ENCODE results near the gene EFHB. TPM values are rescaled to one million over a fixed set of nuclear protein-coding genes. Genes with fewer than 3 reads are reported as not detected.
"Not testable (repeated sequence)": the region's sequence is repeated elsewhere in the genome, so short reads cannot be mapped to it uniquely, and the experiment has no call there.

EFHB gene
- total and polyA plus RNA-seq, 2 experiments from 2014 or later, result 0.15 to 0.39 TPM

DNA sequence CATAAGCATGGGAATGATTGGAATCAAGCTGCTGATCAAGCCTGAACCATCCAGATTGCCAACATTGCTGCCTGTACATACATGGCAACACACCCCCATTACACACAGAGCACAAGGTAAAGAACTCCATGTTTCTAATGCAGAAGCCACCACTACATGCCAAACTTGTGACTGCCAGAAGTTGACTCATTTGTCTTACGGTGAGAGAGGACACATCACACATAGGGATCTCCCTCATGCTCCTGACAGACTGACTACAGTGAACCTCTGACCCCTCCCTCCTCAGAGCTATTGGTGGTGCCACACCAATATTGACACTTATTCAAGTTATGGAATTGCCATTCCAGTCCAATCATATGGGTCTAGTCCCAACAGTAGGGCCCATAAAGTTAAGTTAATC, 42.3 kb downstream of the EFHB start:
- DNase-seq (ENCODE audit: low read depth in 1 of 2, low spot score in 1 of 2), result no peak
- Histone ChIP-seq H3K4me1 (ENCODE audit: low read depth) (no peaks in the 10 kb centered on the region), H3K27me3 (no peaks in the 10 kb centered on the region), H3K36me3 (no peaks in the 10 kb centered on the region), H3K9me3 (ENCODE audit: low read depth) (no peaks in the 10 kb centered on the region), H3K4me3 (no peak overlapping the region), H3K27ac (no peak overlapping the region)
- TF ChIP-seq, protein P1, sequence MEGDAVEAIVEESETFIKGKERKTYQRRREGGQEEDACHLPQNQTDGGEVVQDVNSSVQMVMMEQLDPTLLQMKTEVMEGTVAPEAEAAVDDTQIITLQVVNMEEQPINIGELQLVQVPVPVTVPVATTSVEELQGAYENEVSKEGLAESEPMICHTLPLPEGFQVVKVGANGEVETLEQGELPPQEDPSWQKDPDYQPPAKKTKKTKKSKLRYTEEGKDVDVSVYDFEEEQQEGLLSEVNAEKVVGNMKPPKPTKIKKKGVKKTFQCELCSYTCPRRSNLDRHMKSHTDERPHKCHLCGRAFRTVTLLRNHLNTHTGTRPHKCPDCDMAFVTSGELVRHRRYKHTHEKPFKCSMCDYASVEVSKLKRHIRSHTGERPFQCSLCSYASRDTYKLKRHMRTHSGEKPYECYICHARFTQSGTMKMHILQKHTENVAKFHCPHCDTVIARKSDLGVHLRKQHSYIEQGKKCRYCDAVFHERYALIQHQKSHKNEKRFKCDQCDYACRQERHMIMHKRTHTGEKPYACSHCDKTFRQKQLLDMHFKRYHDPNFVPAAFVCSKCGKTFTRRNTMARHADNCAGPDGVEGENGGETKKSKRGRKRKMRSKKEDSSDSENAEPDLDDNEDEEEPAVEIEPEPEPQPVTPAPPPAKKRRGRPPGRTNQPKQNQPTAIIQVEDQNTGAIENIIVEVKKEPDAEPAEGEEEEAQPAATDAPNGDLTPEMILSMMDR (IDR thresholded peaks at IDR 0.05; ENCODE audit: low read depth, low read length), result no peak

DNA sequence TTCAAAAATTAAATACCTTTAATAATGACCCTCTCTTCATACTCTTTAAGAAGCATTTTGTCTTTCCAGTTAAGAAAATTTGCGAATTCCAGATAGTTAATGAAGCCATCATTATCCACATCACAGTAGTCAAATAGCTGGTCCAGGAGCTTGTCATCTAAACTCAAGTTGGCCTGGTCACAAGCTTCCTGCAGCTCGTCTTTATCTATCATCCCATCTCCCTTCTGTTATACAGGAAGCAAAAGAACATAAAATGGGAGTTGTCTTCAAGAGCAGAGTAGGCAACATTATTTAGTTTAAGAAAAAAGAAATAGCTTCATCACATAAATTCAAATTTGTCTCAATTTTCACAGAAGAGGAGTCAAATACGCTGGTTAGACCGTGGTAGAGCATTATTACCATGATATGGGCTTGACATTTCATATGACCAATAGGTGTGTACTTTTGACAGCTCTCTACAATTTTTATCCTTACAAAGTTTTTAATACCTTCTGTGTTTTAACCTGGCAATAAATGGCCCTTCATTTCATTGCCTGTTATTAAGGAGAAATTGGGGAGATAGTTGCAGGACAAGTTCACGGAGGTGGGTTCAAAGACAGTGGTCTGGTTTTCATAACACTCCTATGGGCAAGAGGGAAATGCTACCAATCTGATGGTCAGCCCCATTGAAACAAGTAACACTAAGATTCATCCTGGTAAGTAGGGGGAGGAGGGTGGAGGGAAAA, 45.4 kb downstream of the EFHB start:
- TF ChIP-seq, protein P1 (IDR thresholded peaks at IDR 0.05; ENCODE audit: low read depth, low read length), result no peak
- H3K9me3 ChIP-seq (ENCODE audit: low read depth), result no peaks in the 10 kb centered on the region
- H3K27me3 ChIP-seq, result no peaks in the 10 kb centered on the region
- H3K27ac ChIP-seq, result no peak overlapping the region
- H3K4me3 ChIP-seq, result no peak overlapping the region
- H3K36me3 ChIP-seq, result no peaks in the 10 kb centered on the region
- peak in 1 of 2 donors; percentile 6 for DNase-seq (ENCODE audit: low read depth in 1 of 2, low spot score in 1 of 2)
- no peaks in the 10 kb centered on the region for H3K4me1 ChIP-seq (ENCODE audit: low read depth)

DNA sequence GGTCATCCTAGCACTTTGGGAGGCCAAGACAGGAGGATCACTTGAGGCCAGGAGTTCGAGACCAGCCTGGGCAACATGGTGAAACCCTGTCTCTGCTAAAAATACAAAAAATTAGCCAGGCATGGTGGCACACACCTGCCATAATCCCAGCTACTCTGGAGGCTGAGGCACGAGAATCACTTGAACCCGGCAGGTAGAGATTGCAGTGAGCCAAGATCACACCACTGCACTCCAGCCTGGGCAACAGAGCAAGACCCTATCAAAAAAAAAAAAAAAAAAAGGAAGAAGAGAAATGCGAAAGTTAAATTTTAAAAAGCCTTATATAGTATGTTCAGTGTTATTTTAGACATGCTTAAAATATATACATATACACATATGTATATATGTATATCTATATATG, 46.9 kb downstream of the EFHB start:
- H3K36me3 ChIP-seq; H3K9me3 ChIP-seq (ENCODE audit: low read depth); H3K27ac ChIP-seq; H3K27me3 ChIP-seq; H3K4me3 ChIP-seq; H3K4me1 ChIP-seq (ENCODE audit: low read depth); DNase-seq (ENCODE audit: low read depth in 1 of 2, low spot score in 1 of 2): not testable (repeated sequence)

DNA sequence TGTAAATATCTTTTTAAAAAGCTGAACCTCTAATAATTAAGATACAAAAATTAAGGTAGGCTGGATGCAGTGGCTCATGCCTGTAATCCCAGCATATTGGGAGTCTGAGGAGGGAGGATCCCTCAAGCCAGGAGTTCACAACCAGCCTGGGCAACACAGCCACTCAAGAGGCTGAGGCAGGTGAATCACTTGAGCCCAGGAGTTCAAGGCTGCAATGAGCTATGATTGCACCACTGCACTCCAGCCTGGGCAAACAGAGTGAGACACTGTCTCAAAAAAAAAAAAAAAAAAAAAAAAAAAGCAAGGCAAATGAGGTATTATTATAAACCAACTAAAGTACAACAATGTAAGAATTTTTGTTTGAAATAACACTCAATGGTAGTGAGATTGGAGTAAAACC, 47.6 kb downstream of the EFHB start:
- no peaks in the 10 kb centered on the region for H3K27me3 ChIP-seq
- H3K4me3 ChIP-seq, result no peak overlapping the region
- H3K36me3 ChIP-seq, result no peaks in the 10 kb centered on the region
- TF ChIP-seq, protein P1 (IDR thresholded peaks at IDR 0.05; ENCODE audit: low read depth, low read length), result no peak
- H3K27ac ChIP-seq, result no peak overlapping the region
- no peaks in the 10 kb centered on the region for H3K4me1 ChIP-seq (ENCODE audit: low read depth)
- no peak for DNase-seq (ENCODE audit: low read depth in 1 of 2, low spot score in 1 of 2)
- no peaks in the 10 kb centered on the region for H3K9me3 ChIP-seq (ENCODE audit: low read depth)

DNA sequence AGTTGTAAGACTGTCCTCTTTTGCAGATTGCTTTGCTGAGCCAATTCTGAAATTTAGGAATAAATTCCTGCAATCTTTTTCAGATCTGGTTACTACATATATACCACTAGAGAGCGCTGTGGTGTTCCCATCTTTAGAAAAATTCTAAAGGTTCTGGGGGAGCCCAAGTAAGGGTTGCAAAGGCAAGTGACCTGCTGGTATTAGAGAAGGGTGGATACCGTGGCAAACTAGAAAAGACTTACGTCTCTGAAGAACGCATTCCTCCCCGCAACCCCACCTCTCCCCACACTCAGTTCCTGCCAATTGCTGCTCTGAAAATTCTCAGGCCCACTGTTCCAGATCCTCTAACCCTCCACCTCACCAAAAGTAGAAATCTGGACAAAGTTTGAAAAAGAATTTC, 48.5 kb downstream of the EFHB start:
- H3K4me3 ChIP-seq, result no peak overlapping the region
- no peaks in the 10 kb centered on the region for H3K9me3 ChIP-seq (ENCODE audit: low read depth)
- H3K27me3 ChIP-seq, result no peaks in the 10 kb centered on the region
- no peaks in the 10 kb centered on the region for H3K36me3 ChIP-seq
- H3K4me1 ChIP-seq (ENCODE audit: low read depth), result no peaks in the 10 kb centered on the region
- DNase-seq (ENCODE audit: low read depth in 1 of 2, low spot score in 1 of 2), result peak; percentile 70 to 72
- TF ChIP-seq, protein P1 (IDR thresholded peaks at IDR 0.05; ENCODE audit: low read depth, low read length), result peak; percentile 63
- H3K27ac ChIP-seq, result no peak overlapping the region

DNA sequence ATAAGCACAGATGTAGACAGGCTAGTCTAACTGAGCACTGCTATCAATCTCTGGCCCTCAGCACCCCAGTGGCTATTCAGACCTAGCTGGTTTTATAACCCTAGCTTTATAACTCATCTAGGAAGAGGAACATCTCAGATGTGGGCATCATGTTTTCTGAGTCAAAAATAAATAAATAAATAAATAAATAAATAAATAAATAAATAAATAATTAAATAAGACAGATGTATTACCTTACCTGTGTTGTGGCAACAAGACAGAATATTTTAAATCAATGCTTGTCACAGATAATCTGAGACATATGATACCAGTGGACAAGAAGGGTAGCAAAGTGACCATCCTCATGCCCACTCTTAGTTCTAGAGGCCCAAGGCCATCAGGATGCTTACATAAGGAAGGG, 52.2 kb downstream of the EFHB start:
- TF ChIP-seq, protein P1 (IDR thresholded peaks at IDR 0.05; ENCODE audit: low read depth, low read length), result no peak
- Histone ChIP-seq H3K36me3 (no peaks in the 10 kb centered on the region), H3K4me1 (ENCODE audit: low read depth) (no peaks in the 10 kb centered on the region)

More for the DNA sequence above, 52.2 kb downstream of the EFHB start:
- Histone ChIP-seq H3K9me3 (ENCODE audit: low read depth) (no peaks in the 10 kb centered on the region), H3K4me3 (no peak overlapping the region), H3K27me3 (no peaks in the 10 kb centered on the region), H3K27ac (no peak overlapping the region)
- no peak for DNase-seq (ENCODE audit: low read depth in 1 of 2, low spot score in 1 of 2)
